Placental pericyte (primary cell): Measurements from ENCODE around the gene MEIOB. TPM values are rescaled to one million over a fixed set of nuclear protein-coding genes. Genes with fewer than 3 reads are reported as not detected.

Experiments
- total RNA-seq: library from RNA; depleted of rRNA; stranded (reverse); fragments of >200 nt; gene quantifications from 2 replicates; pipeline ENCODE4 v1.2.3, GENCODE V29; 2012

The MEIOB gene, protein sequence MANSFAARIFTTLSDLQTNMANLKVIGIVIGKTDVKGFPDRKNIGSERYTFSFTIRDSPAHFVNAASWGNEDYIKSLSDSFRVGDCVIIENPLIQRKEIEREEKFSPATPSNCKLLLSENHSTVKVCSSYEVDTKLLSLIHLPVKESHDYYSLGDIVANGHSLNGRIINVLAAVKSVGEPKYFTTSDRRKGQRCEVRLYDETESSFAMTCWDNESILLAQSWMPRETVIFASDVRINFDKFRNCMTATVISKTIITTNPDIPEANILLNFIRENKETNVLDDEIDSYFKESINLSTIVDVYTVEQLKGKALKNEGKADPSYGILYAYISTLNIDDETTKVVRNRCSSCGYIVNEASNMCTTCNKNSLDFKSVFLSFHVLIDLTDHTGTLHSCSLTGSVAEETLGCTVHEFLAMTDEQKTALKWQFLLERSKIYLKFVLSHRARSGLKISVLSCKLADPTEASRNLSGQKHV
- total RNA-seq: not detected in 2 replicates

DNA sequence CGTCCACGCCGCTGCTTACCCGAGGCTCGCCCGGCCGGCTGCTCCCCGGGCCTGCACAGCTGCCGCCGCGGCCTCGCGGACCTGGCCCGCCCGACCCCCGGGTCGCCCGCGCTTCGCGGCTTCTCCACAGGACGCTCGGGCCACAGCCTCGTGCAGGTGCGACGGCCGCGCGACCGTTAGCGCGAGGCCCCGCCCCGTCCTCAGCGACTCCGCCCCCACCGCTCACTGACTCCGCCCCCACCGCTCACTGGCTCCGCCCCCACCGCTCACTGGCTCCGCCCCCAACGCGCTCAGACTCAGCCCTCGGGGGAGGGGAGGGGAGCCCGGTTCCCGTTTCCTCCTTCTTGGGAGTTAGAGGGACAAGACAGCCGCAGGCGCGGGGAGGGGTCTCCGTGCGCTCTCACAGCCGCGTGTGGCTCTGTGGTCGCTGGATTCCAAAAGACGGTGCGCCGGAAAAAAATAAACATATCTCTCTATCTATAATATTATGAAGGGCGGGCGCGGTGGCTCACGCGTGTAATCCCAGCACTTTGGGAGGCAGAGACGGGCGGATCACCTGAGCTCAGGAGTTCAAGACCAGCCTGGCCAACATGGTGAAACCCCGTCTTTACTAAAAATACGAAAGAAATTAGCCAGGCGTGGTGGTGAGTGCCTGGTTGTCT, at the start of gene MEIOB:
Gene MEIOB (minus strand): TSS at position 191 of the 662 bp plus-strand sequence. CDS start 3,989 bp downstream, outside the sequence.

DNA sequence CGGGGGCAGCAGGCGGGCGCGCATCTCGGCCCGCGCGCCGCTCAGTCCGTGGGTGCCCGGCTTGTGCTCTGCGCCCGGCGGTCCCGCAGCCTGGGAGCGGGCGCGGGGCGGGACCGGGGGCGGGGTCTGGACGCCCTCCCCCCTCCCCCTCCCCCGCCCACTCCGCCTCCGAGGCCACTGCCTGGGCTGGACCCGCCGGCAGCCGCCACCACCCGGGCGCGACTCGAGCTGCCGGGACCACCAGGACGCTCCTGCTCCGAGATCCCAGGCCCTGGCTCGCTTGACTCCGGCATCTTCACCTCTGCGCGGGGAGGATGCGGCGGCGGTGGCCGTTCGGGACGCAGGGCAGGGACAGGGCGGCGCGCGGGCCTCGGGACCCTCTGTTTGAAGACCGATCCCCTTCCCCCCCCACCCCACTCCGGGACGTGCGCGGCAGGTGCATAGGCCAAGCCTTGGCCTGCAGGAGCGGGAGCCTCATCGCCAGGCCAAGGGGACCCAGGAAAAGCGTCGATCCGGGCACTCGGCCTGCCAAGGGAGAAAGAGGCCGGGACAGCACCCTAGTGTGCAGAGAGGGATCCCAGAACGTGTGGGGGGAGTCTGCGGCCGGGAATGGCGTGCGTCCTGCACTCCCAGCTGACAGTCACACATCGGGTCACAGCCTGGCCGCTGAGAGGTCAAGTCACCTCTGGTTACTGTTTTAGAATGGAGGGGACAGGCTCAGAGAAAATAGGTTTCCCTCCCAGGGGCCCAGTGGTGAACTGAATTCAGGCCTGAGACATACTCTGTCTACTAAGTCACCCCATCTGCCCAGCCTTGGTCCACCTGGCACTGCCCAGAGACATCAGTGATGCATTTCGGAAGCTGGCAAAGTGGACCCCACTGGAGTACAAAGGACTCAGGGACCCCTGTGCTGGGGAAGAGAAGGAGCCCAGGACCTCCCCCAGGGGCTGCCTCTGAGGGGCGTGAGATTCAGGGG, 46.7 kb upstream of the MEIOB start, which contains the start of gene HS3ST6:
Gene HS3ST6 (minus strand): TSS at position 65 of the 976 bp plus-strand sequence. CDS start 92 bp downstream, outside the sequence.

DNA sequence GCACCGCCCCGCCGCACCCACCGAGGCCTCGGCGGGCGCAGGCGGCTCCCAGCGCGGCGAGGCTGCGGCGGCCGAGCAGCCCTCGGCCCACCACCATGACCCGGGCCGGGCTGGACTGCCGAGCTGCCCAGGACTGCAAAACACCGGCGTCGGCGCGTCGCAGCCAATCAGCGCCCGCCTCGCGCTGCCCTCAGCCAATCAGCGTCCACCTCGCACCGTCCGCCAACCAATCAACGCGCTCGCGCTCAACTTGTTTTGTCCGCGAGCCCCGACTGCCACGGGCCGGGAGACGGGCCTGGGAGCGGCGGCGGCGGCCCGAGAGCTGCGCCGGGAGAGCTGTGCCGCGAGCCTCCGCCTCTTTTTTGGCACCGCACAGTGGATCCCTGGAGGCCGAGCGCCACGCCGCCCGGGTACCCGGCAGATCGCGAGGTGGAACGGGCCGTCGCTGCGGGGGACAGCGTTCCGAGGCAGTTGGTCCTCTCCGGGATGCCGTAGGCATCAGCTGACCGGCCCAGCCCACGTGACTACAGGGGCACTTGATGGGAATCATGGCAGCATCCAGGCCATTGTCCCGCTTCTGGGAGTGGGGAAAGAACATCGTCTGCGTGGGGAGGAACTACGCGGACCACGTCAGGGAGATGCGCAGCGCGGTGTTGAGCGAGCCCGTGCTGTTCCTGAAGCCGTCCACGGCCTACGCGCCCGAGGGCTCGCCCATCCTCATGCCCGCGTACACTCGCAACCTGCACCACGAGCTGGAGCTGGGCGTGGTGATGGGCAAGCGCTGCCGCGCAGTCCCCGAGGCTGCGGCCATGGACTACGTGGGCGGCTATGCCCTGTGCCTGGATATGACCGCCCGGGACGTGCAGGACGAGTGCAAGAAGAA, 45.0 kb downstream of the MEIOB start, which contains the start of the genes FAHD1 and HAGH:
Gene FAHD1 (plus strand): TSS at position 516 of the 883 bp plus-strand sequence. CDS start 33 bp downstream, at position 549.
Gene HAGH (minus strand): TSS at position 135 of the 883 bp plus-strand sequence. CDS start 38 bp downstream, at position 97.

DNA sequence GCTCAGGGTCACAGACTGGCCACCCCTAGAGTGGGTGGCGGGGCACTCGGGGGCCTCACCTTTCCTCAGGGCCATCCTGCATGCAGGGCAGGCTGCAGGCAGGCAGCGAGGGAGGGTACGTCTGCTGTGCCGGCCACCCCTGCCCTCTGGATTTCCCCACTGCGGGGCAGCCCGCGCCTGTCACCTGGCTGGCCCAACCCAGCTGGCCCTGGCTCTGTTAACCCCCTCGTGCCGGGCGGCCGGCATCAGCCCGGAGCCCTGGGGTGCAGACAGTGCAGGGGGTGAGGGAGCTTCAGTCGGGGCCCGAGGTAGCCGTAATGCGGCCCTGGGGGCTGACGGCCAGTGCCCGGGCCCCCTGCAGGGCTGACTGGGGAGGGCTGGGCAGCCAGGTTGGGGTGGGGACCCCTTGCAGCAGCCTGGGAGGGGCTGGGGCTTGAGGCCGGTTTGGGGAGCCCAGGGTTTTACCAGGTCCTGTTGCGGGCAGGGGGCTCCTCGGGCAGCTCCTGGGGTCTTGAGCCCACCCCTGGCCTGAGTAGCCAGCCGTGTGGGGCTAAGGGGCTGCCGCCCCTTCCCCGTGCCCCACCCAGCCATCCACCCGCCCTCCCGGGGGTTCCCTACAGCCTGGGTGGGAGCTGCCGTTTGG, 78.3 kb downstream of the MEIOB start, which contains the start of gene IGFALS:
Gene IGFALS (minus strand): TSS at position 128 of the 643 bp plus-strand sequence. CDS start 53 bp downstream, at position 75.

Other genes with a start within 250 kb of the MEIOB start
- 25.6 and 84.6 TPM in 2 replicates for gene JPT2, start 193.9 kb downstream of the MEIOB start, total RNA-seq
- gene MAPK8IP3, start 166.0 kb downstream of the MEIOB start, total RNA-seq: 38.7 and 65.4 TPM in 2 replicates
- 24.5 and 42.1 TPM in 2 replicates for gene NME3, start 100.6 kb downstream of the MEIOB start, total RNA-seq
- 10.3 and 14.5 TPM in 2 replicates for gene EME2, start 99.4 kb downstream of the MEIOB start, total RNA-seq
- 57.6 and 82.5 TPM in 2 replicates for gene MRPS34, start 99.0 kb downstream of the MEIOB start, total RNA-seq
- 32.2 and 38.1 TPM in 2 replicates for gene SPSB3, start 89.6 kb downstream of the MEIOB start, total RNA-seq
- gene NUBP2, start 89.2 kb downstream of the MEIOB start, total RNA-seq: 78.1 and 96.1 TPM in 2 replicates
- under 0.01 TPM in 2 replicates for gene IGFALS, start 78.5 kb downstream of the MEIOB start, total RNA-seq
- gene HAGH, start 45.3 kb downstream of the MEIOB start, total RNA-seq: 28.1 and 56.2 TPM in 2 replicates
- gene FAHD1, start 45.0 kb downstream of the MEIOB start, total RNA-seq: 66.3 and 77.3 TPM in 2 replicates
- not detected in 2 replicates for gene HS3ST6, start 46.3 kb upstream of the MEIOB start, total RNA-seq
- 13.3 and 15.3 TPM in 2 replicates for gene MSRB1, start 71.0 kb upstream of the MEIOB start, total RNA-seq
- not detected in 2 replicates for gene RPL3L, start 82.5 kb upstream of the MEIOB start, total RNA-seq
- 103 and 191 TPM in 2 replicates for gene NDUFB10, start 87.4 kb upstream of the MEIOB start, total RNA-seq
- 1,155 and 3,788 TPM in 2 replicates for gene RPS2, start 92.7 kb upstream of the MEIOB start, total RNA-seq
- gene RNF151, start 94.7 kb upstream of the MEIOB start, total RNA-seq: 0.43 TPM in 1 of 2 replicates, not detected in the other
- 49.8 and 57.6 TPM in 2 replicates for gene TBL3, start 99.9 kb upstream of the MEIOB start, total RNA-seq
- 0.44 TPM in 1 of 2 replicates, not detected in the other for gene NOXO1, start 109.3 kb upstream of the MEIOB start, total RNA-seq
- 14.6 and 15.3 TPM in 2 replicates for gene GFER, start 112.0 kb upstream of the MEIOB start, total RNA-seq
- 0.86 and 5.7 TPM in 2 replicates for gene SYNGR3, start 117.8 kb upstream of the MEIOB start, total RNA-seq
- 39.2 and 54.9 TPM in 2 replicates for gene ZNF598, start 137.7 kb upstream of the MEIOB start, total RNA-seq
- 0.22 and 1.0 TPM in 2 replicates for gene NPW, start 147.6 kb upstream of the MEIOB start, total RNA-seq
- gene NHERF2, start 154.7 kb upstream of the MEIOB start, total RNA-seq: 53.2 and 107 TPM in 2 replicates
- gene NTHL1, start 175.7 kb upstream of the MEIOB start, total RNA-seq: 17.3 and 33.6 TPM in 2 replicates
- 70.2 and 86.8 TPM in 2 replicates for gene TSC2, start 175.8 kb upstream of the MEIOB start, total RNA-seq